SK-N-MC (cell line): ENCODE measurements around the gene EFHD1.
A peak's percentile ranks its signal among the peaks of the same experiment; 100 is the strongest.

Source experiments
- DNase-seq: peaks from one replicate; pipeline ENCODE4 v3.0.0-alpha.2; 2011; ENCODE audit warnings: low read depth, low spot score
- H3K27ac ChIP-seq: fragments of 200-600 bp; sonication (generic); 2 replicates; pipeline ENCODE4 v1.5.1; 2016; ENCODE audit warnings: mixed run types
- H3K36me3 ChIP-seq: fragments of 200-600 bp; sonication (generic); 2 replicates; pipeline ENCODE4 v1.6.1; 2017; ENCODE audit warnings: antibody characterized with exemption, low read length, mixed read lengths; ENCODE audit not compliant: insufficient read depth
- H3K4me3 ChIP-seq: fragments of 200-600 bp; sonication (generic); 2 replicates; pipeline ENCODE4 v1.5.1; 2016
- H3K9ac ChIP-seq: fragments of 200-600 bp; sonication (generic); 2 replicates; pipeline ENCODE4 v1.8.0; 2017; ENCODE audit warnings: mixed run types, mixed read lengths; ENCODE audit not compliant: insufficient read length
- H3K9me3 ChIP-seq: fragments of 200-600 bp; sonication (generic); 2 replicates; pipeline ENCODE4 v1.6.1; 2017; ENCODE audit warnings: low read depth, mild to moderate bottlenecking, antibody characterized with exemption, low read length, moderate library complexity, mixed read lengths
- EZH2 ChIP-seq: fragments of 200-600 bp; sonication (generic); IDR thresholded peaks from one replicate; pipeline ENCODE4 v1.6.1; 2017; ENCODE audit warnings: antibody characterized with exemption
- FOXP2 ChIP-seq: optimal IDR thresholded peaks from 2 replicates; pipeline ENCODE3; 2011; ENCODE audit warnings: mild to moderate bottlenecking, moderate library complexity; ENCODE audit not compliant: insufficient read depth; ENCODE audit errors: extremely low read length, control extremely low read depth
- POLR2AphosphoS5 ChIP-seq: IDR thresholded peaks from 2 replicates; pipeline ENCODE4 v1.6.1; 2012; ENCODE audit warnings: mild to moderate bottlenecking, low read depth, low read length, borderline replicate concordance

The EFHD1 gene

GRCh38 chr2:232611559-232612218 lies 21.7 kb upstream of the EFHD1 start:
- Histone ChIP-seq H3K27ac (peak overlapping the region; percentile 66), H3K4me3 (peak overlapping the region; percentile 11; the same call in 1 of the 2 replicates), H3K36me3 (no peaks in the 10 kb centered on the region), H3K9me3 (no peaks in the 10 kb centered on the region), H3K9ac (peak overlapping the region; percentile 24)
- no peak; the same call in 1 of the 2 replicates for TF ChIP-seq POLR2AphosphoS5
- no peak for TF ChIP-seq EZH2
- TF ChIP-seq FOXP2 = no peak
- DNase-seq = peak; percentile 90

GRCh38 chr2:232613538-232614134 lies 19.8 kb upstream of the EFHD1 start:
- TF ChIP-seq EZH2 = no peak
- TF ChIP-seq POLR2AphosphoS5 = no peak
- no peak for TF ChIP-seq FOXP2
- H3K9ac ChIP-seq = no peak overlapping the region
- no peak overlapping the region for H3K4me3 ChIP-seq
- DNase-seq = no peak
- H3K36me3 ChIP-seq = no peaks in the 10 kb centered on the region
- no peaks in the 10 kb centered on the region for H3K9me3 ChIP-seq
- no peak overlapping the region for H3K27ac ChIP-seq

GRCh38 chr2:232615339-232615738 lies 18.1 kb upstream of the EFHD1 start:
- Histone ChIP-seq H3K9ac (no peak overlapping the region), H3K9me3 (no peaks in the 10 kb centered on the region), H3K4me3 (no peak overlapping the region), H3K36me3 (no peaks in the 10 kb centered on the region), H3K27ac (no peak overlapping the region)
- no peak for DNase-seq
- TF ChIP-seq EZH2 (no peak), FOXP2 (no peak)

DNA sequence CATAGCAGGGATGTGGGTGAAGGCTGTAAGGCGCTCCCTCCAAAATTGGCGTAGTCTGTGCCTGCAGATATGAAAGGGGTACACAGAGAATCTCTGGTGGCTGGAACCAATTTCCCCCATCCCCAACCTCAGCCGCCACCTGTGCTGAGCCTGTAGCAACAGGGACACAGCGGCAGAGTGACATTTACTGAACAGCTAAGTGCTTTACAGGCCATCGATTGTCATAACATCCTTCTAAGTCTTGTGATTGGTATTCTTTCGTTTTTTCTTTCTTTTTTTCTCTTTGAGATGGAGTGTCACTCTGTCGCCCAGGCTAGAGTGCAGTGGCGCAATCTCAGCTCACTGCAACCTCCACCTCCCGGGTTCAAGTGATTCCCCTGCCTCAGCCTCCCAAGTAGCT lies 12.2 kb upstream of the EFHD1 start:
- TF ChIP-seq FOXP2 (no peak), POLR2AphosphoS5 (no peak), EZH2 (no peak)
- Histone ChIP-seq H3K4me3 (no peak overlapping the region), H3K9ac (no peak overlapping the region), H3K27ac (no peak overlapping the region), H3K9me3 (no peaks in the 10 kb centered on the region), H3K36me3 (no peaks in the 10 kb centered on the region)
- no peak for DNase-seq

GRCh38 chr2:232622563-232622962 lies 10.8 kb upstream of the EFHD1 start:
- TF ChIP-seq POLR2AphosphoS5 (no peak), FOXP2 (no peak), EZH2 (no peak)
- H3K9me3 ChIP-seq = no peaks in the 10 kb centered on the region

DNA sequence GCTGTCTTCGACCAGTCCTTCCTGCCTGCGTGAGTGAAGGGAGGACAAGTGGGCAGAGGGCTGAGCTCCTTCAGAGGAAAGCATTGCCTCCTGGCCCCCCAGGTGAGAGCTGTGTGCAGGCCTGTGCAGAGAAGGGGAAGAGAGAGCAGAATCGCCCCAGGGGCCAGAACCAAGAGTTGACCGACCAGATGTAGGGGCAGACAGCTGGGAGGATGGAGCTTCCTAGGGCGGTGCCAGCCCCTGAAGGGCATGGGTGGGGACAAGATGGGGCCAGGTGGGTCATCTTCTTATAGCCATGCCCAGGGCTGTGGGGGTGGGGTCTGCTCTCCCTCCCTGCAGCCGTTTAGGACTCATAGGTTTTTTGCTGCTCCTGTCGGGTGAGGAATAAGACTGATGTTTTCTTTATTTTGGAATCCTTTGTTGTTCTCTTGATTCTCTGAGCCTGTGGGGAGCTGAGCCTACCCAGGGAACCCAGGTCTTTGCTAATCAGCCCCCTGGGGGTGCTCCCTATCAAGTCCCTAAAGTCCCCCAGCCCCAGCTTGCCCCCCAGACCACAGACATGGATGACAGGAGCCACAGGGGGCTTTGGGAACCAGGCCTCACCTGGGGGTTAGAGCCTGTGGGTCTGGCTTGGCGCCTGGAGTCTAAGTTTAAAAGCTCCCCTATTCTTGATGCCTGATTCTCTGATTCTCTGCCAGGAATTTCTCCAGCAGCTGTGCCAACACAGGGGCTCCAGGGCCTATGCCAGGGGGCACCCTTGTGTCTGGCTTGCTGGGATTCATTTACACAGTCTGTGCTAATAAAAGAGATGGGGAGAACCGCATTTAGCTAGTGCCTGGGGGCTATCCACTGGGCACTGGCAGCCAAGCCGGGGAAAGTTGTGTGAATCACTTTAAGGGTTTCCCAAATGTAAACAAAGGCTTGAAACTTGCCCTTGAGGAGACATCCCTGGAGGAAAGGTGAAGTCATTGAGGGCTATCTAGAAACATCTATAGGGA lies 9.3 kb upstream of the EFHD1 start:
- no peak overlapping the region for H3K27ac ChIP-seq
- H3K36me3 ChIP-seq = no peaks in the 10 kb centered on the region
- H3K9me3 ChIP-seq = no peaks in the 10 kb centered on the region
- no peak overlapping the region for H3K9ac ChIP-seq
- no peak overlapping the region for H3K4me3 ChIP-seq
- DNase-seq = no peak
- TF ChIP-seq EZH2 = no peak
- no peak for TF ChIP-seq FOXP2
- no peak for TF ChIP-seq POLR2AphosphoS5

More at GRCh38 chr2:232622563-232622962, 10.8 kb upstream of the EFHD1 start:
- H3K4me3 ChIP-seq = no peak overlapping the region
- DNase-seq = no peak
- no peaks in the 10 kb centered on the region for H3K36me3 ChIP-seq
- no peak overlapping the region for H3K9ac ChIP-seq
- no peak overlapping the region for H3K27ac ChIP-seq

GRCh38 chr2:232626584-232626983 lies 6.8 kb upstream of the EFHD1 start:
- no peak overlapping the region for H3K9ac ChIP-seq
- no peak overlapping the region for H3K27ac ChIP-seq

GRCh38 chr2:232628466-232629128 lies 4.8 kb upstream of the EFHD1 start:
- H3K36me3 ChIP-seq = no peaks in the 10 kb centered on the region
- no peak overlapping the region for H3K4me3 ChIP-seq
- no peak overlapping the region for H3K27ac ChIP-seq
- no peak for DNase-seq
- no peak for TF ChIP-seq POLR2AphosphoS5
- no peak overlapping the region for H3K9ac ChIP-seq
- no peaks in the 10 kb centered on the region for H3K9me3 ChIP-seq

More at GRCh38 chr2:232626584-232626983, 6.8 kb upstream of the EFHD1 start:
- TF ChIP-seq FOXP2 (no peak), POLR2AphosphoS5 (no peak), EZH2 (no peak)
- DNase-seq = no peak
- Histone ChIP-seq H3K4me3 (no peak overlapping the region), H3K36me3 (no peaks in the 10 kb centered on the region), H3K9me3 (no peaks in the 10 kb centered on the region)
